HCT116 (cell line): Measurements from ENCODE around the gene TMEM201. TPM values are rescaled to one million over a fixed set of nuclear protein-coding genes. Genes with fewer than 3 reads are reported as not detected.

Experiments
- ATAC-seq: fragments of 200-7000 bp; cut with Tn5 transposase; 2 replicates; pipeline ENCODE4 v1.9.1; 2020; ENCODE audit warnings: mild to moderate bottlenecking, moderate library complexity
- BruUV-seq: library from RNA; stranded (reverse); fragments of 400-500 nt; replicated peaks from 2 replicates; lab custom pipeline; 2021; lab: Mats Ljungman, UMichigan
- CTCF ChIA-PET: fragments of 300-600 bp; sonication (Branson Sonifier 250); formaldehyde crosslinking; loops from one replicate; lab custom pipeline; 2021; ENCODE audit warnings: antibody characterized with exemption; lab: Charles Lee
- POLR2A ChIA-PET: fragments of 300-600, 350-600 bp; sonication (Branson Sonifier 250); formaldehyde crosslinking; loops from one replicate; lab custom pipeline; 2021; ENCODE audit warnings: antibody characterized with exemption; lab: Charles Lee
- RAD21 ChIA-PET, 2 experiments: fragments of 300-600 bp; sonication (Branson Sonifier 250); formaldehyde crosslinking; loops; one replicate each; lab custom pipeline; 2023; ENCODE audit warnings: low total read pairs in 2 of 2; ENCODE audit not compliant: uncharacterized antibody in 2 of 2, unreplicated experiment in 2 of 2, low non-redundant PET in 1 of 2; lab: Charles Lee
- DNase-seq: peaks from one replicate; pipeline ENCODE4 v3.0.0-alpha.2; 2010; ENCODE audit warnings: low read depth, low spot score
- H2AFZ ChIP-seq: fragments of 200-600 bp; shearing (Covaris generic), sonication (generic); 2 replicates; pipeline ENCODE4 v1.6.1; 2017; ENCODE audit warnings: low read depth, mixed run types, mixed read lengths, antibody characterized with exemption, low read length; ENCODE audit not compliant: poor library complexity, severe bottlenecking
- H3K27ac ChIP-seq: 2 replicates; pipeline ENCODE4 v1.5.1; 2012; ENCODE audit warnings: low read depth, low read length
- H3K27me3 ChIP-seq: fragments of 200-600 bp; sonication (generic); 2 replicates; pipeline ENCODE4 v1.6.1; 2016; ENCODE audit warnings: mixed run types, low read length, mixed read lengths; ENCODE audit not compliant: insufficient read depth
- H3K36me3 ChIP-seq, 2 experiments: fragments of 200-500 bp in 1 of 2; fragments of 200-600 bp in 1 of 2; sonication (Bioruptor generic) in 1 of 2; sonication (generic) in 1 of 2; 2 replicates each; pipeline versions ENCODE4 v1.5.1 to v1.6.1; 2014 to 2016; ENCODE audit warnings: low read length in 2 of 2, inconsistent platforms in 1 of 2, mixed read lengths in 1 of 2, mixed run types in 1 of 2; ENCODE audit not compliant: insufficient read depth in 2 of 2, control insufficient read depth in 1 of 2
- H3K4me1 ChIP-seq, 2 experiments: fragments of 200-600 bp in 1 of 2; sonication (generic) in 1 of 2; 2 replicates each; pipeline versions ENCODE4 v1.5.1 to v1.6.1; 2012 to 2017; ENCODE audit warnings: low read length in 2 of 2, inconsistent platforms in 1 of 2, mild to moderate bottlenecking in 1 of 2, mixed read lengths in 1 of 2, mixed run types in 1 of 2, moderate library complexity in 1 of 2; ENCODE audit not compliant: insufficient read depth in 2 of 2, control insufficient read depth in 1 of 2
- H3K4me2 ChIP-seq: fragments of 200-600 bp; sonication (generic); 2 replicates; pipeline ENCODE4 v1.6.1; 2017; ENCODE audit warnings: mixed run types, low read length, mixed read lengths
- H3K4me3 ChIP-seq, 2 experiments: fragments of 200-600 bp in 1 of 2; sonication (generic) in 1 of 2; replicated peaks in 1 of 2; 2 replicates each; pipeline ENCODE4 v1.5.1; 2011 to 2016; ENCODE audit warnings: low read length in 2 of 2, control low read depth in 1 of 2, low read depth in 1 of 2, mild to moderate bottlenecking in 1 of 2, mixed read lengths in 1 of 2, mixed run types in 1 of 2
- H3K79me2 ChIP-seq: fragments of 200-600 bp; sonication (generic); 2 replicates; pipeline ENCODE4 v1.6.1; 2017; ENCODE audit warnings: mild to moderate bottlenecking, mixed run types, low read length, moderate library complexity, mixed read lengths; ENCODE audit not compliant: insufficient read depth
- H3K9ac ChIP-seq: fragments of 200-600 bp; sonication (generic); 2 replicates; pipeline ENCODE4 v1.6.1; 2016; ENCODE audit warnings: low read length, mixed read lengths
- H3K9me2 ChIP-seq: fragments of 200-600 bp; sonication (generic), shearing (Covaris generic); 2 replicates; pipeline ENCODE4 v1.6.1; 2017; ENCODE audit warnings: mixed run types, mild to moderate bottlenecking, moderate library complexity; ENCODE audit not compliant: insufficient read depth
- H3K9me3 ChIP-seq, 2 experiments: fragments of 200-500 bp in 1 of 2; fragments of 200-600 bp in 1 of 2; sonication (Bioruptor generic) in 1 of 2; sonication (generic) in 1 of 2; 2 replicates each; pipeline ENCODE4 v1.6.1; 2014 to 2017; ENCODE audit warnings: low read length in 2 of 2, mixed read lengths in 2 of 2, inconsistent platforms in 1 of 2, low read depth in 1 of 2, mild to moderate bottlenecking in 1 of 2, mixed run types in 1 of 2, moderate library complexity in 1 of 2; ENCODE audit not compliant: control insufficient read depth in 1 of 2, insufficient read depth in 1 of 2
- H4K20me1 ChIP-seq: fragments of 200-600 bp; sonication (generic), shearing (Covaris generic); 2 replicates; pipeline ENCODE4 v1.6.1; 2017; ENCODE audit warnings: mixed run types, mild to moderate bottlenecking, moderate library complexity; ENCODE audit not compliant: insufficient read depth
- CBX3 ChIP-seq: IDR thresholded peaks from 2 replicates; pipeline ENCODE4 v1.6.1; 2012; ENCODE audit warnings: low read depth
- ELF1 ChIP-seq: IDR thresholded peaks from 2 replicates; pipeline ENCODE4 v1.6.1; 2012; ENCODE audit warnings: low read depth, borderline replicate concordance
- EZH2phosphoT487 ChIP-seq: fragments of 200-600 bp; IDR thresholded peaks from 2 replicates; pipeline ENCODE4 v1.6.1; 2018; ENCODE audit warnings: antibody characterized with exemption, borderline replicate concordance
- POLR2AphosphoS5 ChIP-seq: IDR thresholded peaks from 2 replicates; pipeline ENCODE4 v1.6.1; 2011; ENCODE audit warnings: mild to moderate bottlenecking, low read depth, low read length, moderate library complexity
- REST ChIP-seq: IDR thresholded peaks from 2 replicates; pipeline ENCODE4 v1.6.1; 2012; ENCODE audit warnings: low read depth
- SP1 ChIP-seq: IDR thresholded peaks from 2 replicates; pipeline ENCODE4 v1.6.1; 2012; ENCODE audit warnings: low read depth
- ZBTB33 ChIP-seq: IDR thresholded peaks from 2 replicates; pipeline ENCODE4 v1.6.1; 2011; ENCODE audit warnings: mild to moderate bottlenecking, low read length, moderate library complexity; ENCODE audit not compliant: insufficient replicate concordance; ENCODE audit errors: extremely low read depth
- ZFX ChIP-seq: fragments of 450-650 bp; IDR thresholded peaks from 2 replicates; pipeline ENCODE4 v1.6.1; 2017
- ZNF274 ChIP-seq: fragments of 200-500 bp; sonication (Bioruptor generic); IDR thresholded peaks from 2 replicates; pipeline ENCODE4 v1.6.1; 2014; ENCODE audit warnings: mild to moderate bottlenecking, low read depth, low read length, inconsistent platforms
- intact Hi-C: fragments of 100-400 bp; cut with micrococcal nuclease; formaldehyde crosslinking; loops from 2 replicates; pipeline ENCODE4 v1.10.0; 2022
- total RNA-seq: library from RNA; stranded (reverse); gene quantifications from one replicate; pipeline ENCODE4 v1.2.1, GENCODE V29; 2021; ENCODE audit not compliant: unreplicated experiment

TMEM201 gene
- total RNA-seq, 1 experiment from 2014 or later: 27.6 TPM

- TF ChIP-seq REST (no peak), SP1 (no peak), ZFX (no peak), EZH2phosphoT487 (no peak), CBX3 (no peak), POLR2AphosphoS5 (no peak), ZBTB33 (no peak)
Observed at GRCh38 chr1:9557624-9558023, 31.1 kb upstream of the TMEM201 start (continued).

GRCh38 chr1:9558271-9558945, 30.3 kb upstream of the TMEM201 start:
- H3K9ac ChIP-seq: no peak overlapping the region
- BruUV-seq: no TSS peak
- CTCF ChIA-PET: interaction anchor here (1.4 kb wide), 1 partner anchor 9 kb away, joined by 3 read pairs; no protein-coding TSS in a partner anchor
- intact Hi-C loops: no loop called here
- TF ChIP-seq ZNF274: no peak
- no peak for TF ChIP-seq ELF1
- H4K20me1 ChIP-seq: peaks cover 12% of the 10 kb centered on the region
- RAD21 ChIA-PET: no interaction called here
- H3K9me3 ChIP-seq: no peaks in the 10 kb centered on the region
- POLR2A ChIA-PET: no interaction called here
- peaks cover 80% of the 10 kb centered on the region for H3K79me2 ChIP-seq
- no peak overlapping the region for H3K27ac ChIP-seq
- peaks cover 9 to 19% of the 10 kb centered on the region in 2 experiments for H3K4me1 ChIP-seq
- no peak overlapping the region for H3K4me2 ChIP-seq
- H2AFZ ChIP-seq: no peak overlapping the region
- no peak for ATAC-seq
- H3K9me2 ChIP-seq: no peaks in the 10 kb centered on the region
- DNase-seq: no peak
- H3K36me3 ChIP-seq: peaks cover 20 to 45% of the 10 kb centered on the region in 2 experiments; a peak in 3 of 4 replicates
- H3K4me3 ChIP-seq: no peak overlapping the region
- H3K27me3 ChIP-seq: no peaks in the 10 kb centered on the region
